CD4-positive, alpha-beta T cell (primary cell): ENCODE measurements around the gene PTPRN2. TPM values are rescaled to one million over a fixed set of nuclear protein-coding genes. Genes with fewer than 3 reads are reported as not detected.

Experiments used
- ATAC-seq: fragments of 200-7000 bp; cut with Tn5 transposase; one replicate; pipeline ENCODE4 v1.10.0; 2022; ENCODE audit warnings: mild to moderate bottlenecking; ENCODE audit not compliant: poor library complexity
- CTCF ChIA-PET: fragments of 350-600 bp; sonication (Branson Sonifier 250); formaldehyde crosslinking; loops from one replicate; lab custom pipeline; 2021; ENCODE audit warnings: antibody characterized with exemption, inconsistent platforms; lab: Charles Lee
- POLR2A ChIA-PET: fragments of 350-600 bp; sonication (Branson Sonifier 250); formaldehyde crosslinking; loops from one replicate; lab custom pipeline; 2021; ENCODE audit warnings: antibody characterized with exemption, inconsistent platforms; lab: Charles Lee
- DNase-seq, 14 experiments: peaks; one replicate each; pipeline ENCODE4 v3.0.0-alpha.2; 2013 to 2020; ENCODE audit warnings: mixed read lengths in 2 of 14
- H3K27ac ChIP-seq, 2 donors: one replicate each; pipeline versions ENCODE4 v1.5.1 to v1.7.0; 2013; ENCODE audit warnings: low read length in 2 of 2, low read depth in 1 of 2, mild to moderate bottlenecking in 1 of 2
- H3K27me3 ChIP-seq, 2 experiments: 1 replicate in 1 of 2; 2 replicates in 1 of 2; pipeline versions ENCODE4 v1.6.1 to v1.7.0; 2013; ENCODE audit warnings: low read length in 2 of 2, control low read depth in 1 of 2, mild to moderate bottlenecking in 1 of 2, moderate library complexity in 1 of 2; ENCODE audit not compliant: insufficient read depth in 2 of 2, control insufficient read depth in 1 of 2
- H3K36me3 ChIP-seq: one replicate; pipeline ENCODE4 v1.6.1; 2013; ENCODE audit warnings: low read length, control low read depth; ENCODE audit not compliant: insufficient read depth
- H3K4me1 ChIP-seq: one replicate; pipeline ENCODE4 v1.6.1; 2013; ENCODE audit warnings: low read length, control low read depth; ENCODE audit not compliant: insufficient read depth
- H3K4me3 ChIP-seq: one replicate; pipeline ENCODE4 v1.5.1; 2013; ENCODE audit warnings: mild to moderate bottlenecking, low read length, moderate library complexity
- H3K9me3 ChIP-seq, 2 experiments: 1 replicate in 1 of 2; 2 replicates in 1 of 2; pipeline versions ENCODE4 v1.6.1 to v1.7.0; 2013; ENCODE audit warnings: low read length in 2 of 2, mild to moderate bottlenecking in 2 of 2, control low read depth in 1 of 2, moderate library complexity in 1 of 2; ENCODE audit not compliant: control insufficient read depth in 1 of 2, insufficient read depth in 1 of 2
- H3K27ac Mint-ChIP-seq: one replicate; pipeline ENCODE4 v1.8.0; 2020; ENCODE audit warnings: mixed read lengths
- H3K27me3 Mint-ChIP-seq: one replicate; pipeline ENCODE4 v1.8.0; 2021; ENCODE audit warnings: mixed read lengths
- H3K36me3 Mint-ChIP-seq: one replicate; pipeline ENCODE4 v1.8.0; 2021; ENCODE audit warnings: low read depth, mixed read lengths
- H3K4me1 Mint-ChIP-seq: one replicate; pipeline ENCODE4 v1.8.0; 2021; ENCODE audit warnings: low read depth, mixed read lengths
- H3K4me3 Mint-ChIP-seq: one replicate; pipeline ENCODE4 v1.8.0; 2020; ENCODE audit warnings: mild to moderate bottlenecking, mixed read lengths
- H3K9me3 Mint-ChIP-seq: one replicate; pipeline ENCODE4 v1.8.0; 2020; ENCODE audit warnings: mixed read lengths
- intact Hi-C, 2 experiments: fragments of 100-400 bp; cut with DNase I in 1 of 2; cut with micrococcal nuclease in 1 of 2; formaldehyde crosslinking; loops; one replicate each; pipeline versions ENCODE4 v1.15.1 to v1.9.0; 2023 to 2025; cut with DNase I, micrococcal nuclease
- total RNA-seq, 174 experiments: library from RNA in 2 of 174; stranded (reverse) in 2 of 174; gene quantifications; one replicate each; pipeline ENCODE4 v1.2.3 and lab custom pipeline; 2021 to 2026
- TF ChIP-seq, protein P1 (sequence below): fragments of 200-600 bp; IDR thresholded peaks from one replicate; pipeline ENCODE4 v1.8.0; 2022; ENCODE audit warnings: antibody characterized with exemption, mild to moderate bottlenecking

PTPRN2 gene
- total RNA-seq, 2 experiments from 2014 or later: 0.34 to 0.44 TPM

DNA sequence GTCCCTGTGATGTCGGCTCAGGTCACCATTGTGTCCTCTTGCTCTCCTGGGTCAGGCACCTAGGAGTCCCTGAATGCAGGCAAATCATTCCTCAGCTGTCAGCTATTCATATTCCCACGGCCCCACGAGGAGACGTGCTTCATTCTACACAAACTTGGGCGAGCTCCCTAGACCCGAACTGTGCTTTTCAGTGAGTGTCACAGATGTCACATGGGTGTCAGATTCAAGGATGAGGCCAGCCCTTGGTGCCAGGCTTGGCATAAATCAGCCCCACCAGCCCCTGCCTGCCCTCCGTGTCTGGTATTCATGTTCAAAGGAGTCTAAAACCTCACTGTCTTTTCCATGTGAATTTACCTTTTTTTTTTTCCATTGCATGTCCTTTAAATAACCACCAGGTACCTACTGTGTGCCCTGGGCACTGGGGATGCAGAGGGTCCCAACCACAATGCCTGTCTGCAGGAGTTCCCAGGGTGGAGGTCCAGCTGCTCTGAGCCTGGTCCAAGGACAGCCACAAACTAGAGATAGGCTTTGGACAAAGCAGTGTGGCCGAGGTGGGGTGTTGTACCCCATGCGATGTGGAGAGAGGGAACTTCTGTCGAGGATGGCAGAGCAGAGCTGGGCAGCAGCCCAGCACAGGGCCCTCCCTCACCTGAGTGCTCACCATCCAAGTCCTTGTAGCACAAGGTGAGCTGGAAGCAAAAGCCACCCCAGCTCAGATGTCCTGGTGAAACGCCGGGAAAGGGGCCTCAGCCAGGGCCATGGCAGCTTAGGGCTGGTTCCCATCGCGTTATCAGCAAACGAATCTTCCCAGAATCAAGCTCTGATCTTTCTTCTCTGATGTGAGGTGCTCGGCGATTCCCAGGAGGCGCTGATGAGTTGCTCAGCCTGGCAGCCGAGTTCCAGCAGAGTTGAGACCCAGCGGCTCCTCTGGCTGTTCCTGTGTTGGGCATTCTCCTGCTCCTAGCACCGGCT, 611.9 kb downstream of the PTPRN2 start:
- Mint-ChIP-seq H3K27me3 (peaks cover 11% of the 10 kb centered on the region), H3K9me3 (peaks cover 5% of the 10 kb centered on the region), H3K4me1 (no peaks in the 10 kb centered on the region), H3K27ac (no peak overlapping the region), H3K4me3 (no peak overlapping the region), H3K36me3 (peaks cover 10% of the 10 kb centered on the region)
- ChIA-PET CTCF (no interaction called here), POLR2A (no interaction called here)
- no peak overlapping the region for H3K27ac ChIP-seq
- no peaks in the 10 kb centered on the region for H3K4me1 ChIP-seq
- peaks cover 37 to 45% of the 10 kb centered on the region in 2 experiments for H3K9me3 ChIP-seq
- no peak overlapping the region for H3K4me3 ChIP-seq
- TF ChIP-seq, protein P1, sequence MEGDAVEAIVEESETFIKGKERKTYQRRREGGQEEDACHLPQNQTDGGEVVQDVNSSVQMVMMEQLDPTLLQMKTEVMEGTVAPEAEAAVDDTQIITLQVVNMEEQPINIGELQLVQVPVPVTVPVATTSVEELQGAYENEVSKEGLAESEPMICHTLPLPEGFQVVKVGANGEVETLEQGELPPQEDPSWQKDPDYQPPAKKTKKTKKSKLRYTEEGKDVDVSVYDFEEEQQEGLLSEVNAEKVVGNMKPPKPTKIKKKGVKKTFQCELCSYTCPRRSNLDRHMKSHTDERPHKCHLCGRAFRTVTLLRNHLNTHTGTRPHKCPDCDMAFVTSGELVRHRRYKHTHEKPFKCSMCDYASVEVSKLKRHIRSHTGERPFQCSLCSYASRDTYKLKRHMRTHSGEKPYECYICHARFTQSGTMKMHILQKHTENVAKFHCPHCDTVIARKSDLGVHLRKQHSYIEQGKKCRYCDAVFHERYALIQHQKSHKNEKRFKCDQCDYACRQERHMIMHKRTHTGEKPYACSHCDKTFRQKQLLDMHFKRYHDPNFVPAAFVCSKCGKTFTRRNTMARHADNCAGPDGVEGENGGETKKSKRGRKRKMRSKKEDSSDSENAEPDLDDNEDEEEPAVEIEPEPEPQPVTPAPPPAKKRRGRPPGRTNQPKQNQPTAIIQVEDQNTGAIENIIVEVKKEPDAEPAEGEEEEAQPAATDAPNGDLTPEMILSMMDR: no peak
- no peaks in the 10 kb centered on the region for H3K36me3 ChIP-seq
- no peaks in the 10 kb centered on the region for H3K27me3 ChIP-seq
- DNase-seq (no peak), ATAC-seq (no peak)
- intact Hi-C loops: no loop called here

DNA sequence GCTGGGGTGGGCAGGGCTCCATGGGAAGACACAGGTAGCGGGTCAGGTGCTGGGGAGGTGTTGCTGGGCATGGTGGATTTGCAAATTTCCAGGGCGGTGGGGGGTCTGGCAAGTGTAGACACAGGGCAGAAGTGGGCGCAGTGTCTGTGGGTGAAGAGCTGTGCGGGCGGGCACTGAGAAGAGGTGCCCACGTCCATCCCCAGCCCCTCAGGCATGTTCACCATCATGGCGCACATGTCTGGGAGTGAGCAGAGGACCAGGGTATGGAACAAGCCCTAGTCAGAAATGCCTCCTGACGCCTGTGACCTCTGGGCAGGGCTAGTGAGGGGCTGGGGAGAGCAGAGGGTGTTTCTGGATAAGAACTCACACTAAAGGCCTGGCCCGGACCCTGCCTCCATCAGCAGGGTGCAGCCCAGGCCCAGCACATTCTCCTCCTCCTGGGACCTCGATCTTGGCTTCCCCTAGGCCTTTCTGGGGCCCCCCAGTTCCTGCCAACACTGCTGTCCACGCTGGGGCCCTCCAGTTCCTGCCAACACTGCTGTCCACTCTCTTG, 612.9 kb downstream of the PTPRN2 start:
- intact Hi-C loops: no loop called here
- peaks cover 15% of the 10 kb centered on the region for H3K27me3 Mint-ChIP-seq
- H3K4me1 Mint-ChIP-seq: no peaks in the 10 kb centered on the region
- POLR2A ChIA-PET: no interaction called here
- no peak overlapping the region for H3K4me3 Mint-ChIP-seq
- Histone ChIP-seq H3K4me1 (no peaks in the 10 kb centered on the region), H3K36me3 (no peaks in the 10 kb centered on the region), H3K27ac (no peak overlapping the region), H3K9me3 (peaks cover 42 to 55% of the 10 kb centered on the region in 2 experiments), H3K27me3 (no peaks in the 10 kb centered on the region), H3K4me3 (no peak overlapping the region)
- ATAC-seq (no peak), DNase-seq (no peak)
- peaks cover 7% of the 10 kb centered on the region for H3K9me3 Mint-ChIP-seq
- H3K36me3 Mint-ChIP-seq: peaks cover 15% of the 10 kb centered on the region
- H3K27ac Mint-ChIP-seq: no peak overlapping the region
- CTCF ChIA-PET: no interaction called here
- TF ChIP-seq, protein P1: no peak

DNA sequence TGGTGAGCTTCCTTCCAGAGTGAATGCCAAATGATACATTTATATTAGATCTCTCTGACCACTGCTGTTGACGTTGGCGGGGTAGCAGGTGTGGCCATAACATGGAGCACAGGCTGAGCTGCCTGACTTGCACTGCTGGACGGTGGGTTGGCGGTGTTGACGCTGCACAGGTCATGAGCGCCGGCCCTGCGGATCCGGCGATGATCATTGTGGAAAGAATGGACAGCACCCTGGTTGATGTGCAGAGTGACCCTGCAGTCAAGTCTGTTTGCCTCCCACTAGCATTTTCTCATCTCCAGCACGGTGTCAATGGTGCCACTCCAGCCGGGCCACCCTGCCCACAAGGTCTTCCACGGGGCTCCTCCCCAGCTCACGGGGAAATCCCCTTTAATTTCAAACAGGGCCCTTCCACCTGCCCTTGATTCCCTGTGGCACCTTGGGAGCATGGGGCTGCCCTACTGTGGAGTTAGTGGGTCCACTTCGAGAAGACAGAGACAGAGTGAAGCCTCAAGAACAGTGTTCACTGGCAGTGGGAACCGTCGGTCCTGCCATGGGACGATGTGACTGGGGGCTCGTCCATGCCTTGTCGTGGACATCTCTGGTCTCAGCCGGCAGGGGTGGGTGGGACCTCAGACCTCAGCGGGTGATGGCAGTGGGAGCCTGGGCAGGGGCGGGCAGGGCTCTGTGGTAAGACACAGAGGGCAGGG, 613.5 kb downstream of the PTPRN2 start:
- TF ChIP-seq, protein P1: no peak
- intact Hi-C loops: no loop called here
- H3K27me3 ChIP-seq: peaks cover 0 to 4% of the 10 kb centered on the region in 2 experiments
- ChIA-PET CTCF (no interaction called here), POLR2A (no interaction called here)
- no peaks in the 10 kb centered on the region for H3K36me3 ChIP-seq
- H3K4me1 ChIP-seq: no peaks in the 10 kb centered on the region
- Mint-ChIP-seq H3K4me1 (no peaks in the 10 kb centered on the region), H3K36me3 (peaks cover 15% of the 10 kb centered on the region), H3K9me3 (peaks cover 7% of the 10 kb centered on the region), H3K27me3 (peaks cover 15% of the 10 kb centered on the region), H3K4me3 (no peak overlapping the region), H3K27ac (no peak overlapping the region)
- no peak overlapping the region for H3K27ac ChIP-seq
- no peak overlapping the region for H3K4me3 ChIP-seq
- DNase-seq (no peak), ATAC-seq (no peak)
- H3K9me3 ChIP-seq: peaks cover 49 to 61% of the 10 kb centered on the region in 2 experiments
